H1 (cell line): ENCODE measurements around the gene SAP30L.

ENCODE experiments used
- BACH1 ChIP-seq: IDR thresholded peaks from 2 replicates; pipeline ENCODE4 v1.6.1; 2012; ENCODE audit warnings: low read length, improper control_type of control experiment
- JUN ChIP-seq: IDR thresholded peaks from 2 replicates; pipeline ENCODE4 v1.6.1; 2011; ENCODE audit warnings: low read depth, mild to moderate bottlenecking, improper control_type of control experiment, low read length
- JUND ChIP-seq: IDR thresholded peaks from 2 replicates; pipeline ENCODE4 v1.6.1; 2011; ENCODE audit warnings: mild to moderate bottlenecking, improper control_type of control experiment, low read length
- POLR2A ChIP-seq, 2 experiments: IDR thresholded peaks; 1 replicate in 1 of 2; 2 replicates in 1 of 2; pipeline ENCODE4 v1.6.1; 2011; ENCODE audit warnings: low read depth in 2 of 2, low read length in 2 of 2, mild to moderate bottlenecking in 2 of 2; ENCODE audit errors: control extremely low read depth in 1 of 2
- POLR2AphosphoS5 ChIP-seq: IDR thresholded peaks from 2 replicates; pipeline ENCODE4 v1.6.1; 2011; ENCODE audit warnings: low read depth, low read length
- TEAD4 ChIP-seq: IDR thresholded peaks from 2 replicates; pipeline ENCODE4 v1.6.1; 2012; ENCODE audit warnings: low read depth, low read length, inconsistent platforms, mixed read lengths
- TF ChIP-seq, protein P1 (sequence below), 3 experiments: IDR thresholded peaks; 1 replicate in 2 of 3; 2 replicates in 1 of 3; pipeline versions ENCODE4 v1.5.1 to v1.6.1; 2011; ENCODE audit warnings: low read length in 3 of 3, mild to moderate bottlenecking in 3 of 3, inconsistent platforms in 2 of 3, low read depth in 1 of 3, moderate library complexity in 1 of 3; ENCODE audit not compliant: insufficient read depth in 1 of 3; ENCODE audit errors: control extremely low read depth in 1 of 3

- no peak for TF ChIP-seq POLR2A (IDR thresholded peaks at IDR 0.05; ENCODE audit: control extremely low read depth in 1 of 2, low read depth in 2 of 2, low read length in 2 of 2)
- TF ChIP-seq, protein P1, sequence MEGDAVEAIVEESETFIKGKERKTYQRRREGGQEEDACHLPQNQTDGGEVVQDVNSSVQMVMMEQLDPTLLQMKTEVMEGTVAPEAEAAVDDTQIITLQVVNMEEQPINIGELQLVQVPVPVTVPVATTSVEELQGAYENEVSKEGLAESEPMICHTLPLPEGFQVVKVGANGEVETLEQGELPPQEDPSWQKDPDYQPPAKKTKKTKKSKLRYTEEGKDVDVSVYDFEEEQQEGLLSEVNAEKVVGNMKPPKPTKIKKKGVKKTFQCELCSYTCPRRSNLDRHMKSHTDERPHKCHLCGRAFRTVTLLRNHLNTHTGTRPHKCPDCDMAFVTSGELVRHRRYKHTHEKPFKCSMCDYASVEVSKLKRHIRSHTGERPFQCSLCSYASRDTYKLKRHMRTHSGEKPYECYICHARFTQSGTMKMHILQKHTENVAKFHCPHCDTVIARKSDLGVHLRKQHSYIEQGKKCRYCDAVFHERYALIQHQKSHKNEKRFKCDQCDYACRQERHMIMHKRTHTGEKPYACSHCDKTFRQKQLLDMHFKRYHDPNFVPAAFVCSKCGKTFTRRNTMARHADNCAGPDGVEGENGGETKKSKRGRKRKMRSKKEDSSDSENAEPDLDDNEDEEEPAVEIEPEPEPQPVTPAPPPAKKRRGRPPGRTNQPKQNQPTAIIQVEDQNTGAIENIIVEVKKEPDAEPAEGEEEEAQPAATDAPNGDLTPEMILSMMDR (IDR thresholded peaks at IDR 0.05; ENCODE audit: control extremely low read depth in 1 of 3, insufficient read depth in 1 of 3, low read depth in 1 of 3, low read length in 3 of 3), result no peak
- TF ChIP-seq POLR2AphosphoS5, result no peak
- TF ChIP-seq JUN, result no peak
- TF ChIP-seq JUND, result no peak
- TF ChIP-seq TEAD4, result no peak
- no peak for TF ChIP-seq BACH1
Measured at GRCh38 chr5:154447089-154447725, 1.4 kb downstream of the SAP30L start.
